GM10248 (cell line): ENCODE measurements around the gene GHRHR.

ENCODE experiments used
- CTCF ChIA-PET: fragments of 300-600 bp; sonication (Branson Sonifier 250); formaldehyde crosslinking; extraction: SDS; loops from one replicate; lab custom pipeline; 2021; ENCODE audit warnings: antibody characterized with exemption; lab: Yijun Ruan, JAX
- POLR2A ChIA-PET: fragments of 350-650 bp; sonication (Branson Sonifier 250); formaldehyde crosslinking; extraction: SDS; loops from one replicate; lab custom pipeline; 2020; ENCODE audit warnings: antibody characterized with exemption; lab: Yijun Ruan, JAX
- DNase-seq: peaks from one replicate; pipeline ENCODE4 v3.0.0; 2012; ENCODE audit errors: extremely low spot score
- CTCF ChIP-seq: IDR thresholded peaks from 2 replicates; pipeline ENCODE4 v1.5.1; 2012; ENCODE audit warnings: mild to moderate bottlenecking, low read depth; ENCODE audit errors: extremely low read depth, missing control alignments, control extremely low read depth

Gene GHRHR

GRCh38 chr7:30984359-30985107, 20.8 kb downstream of the GHRHR start:
- POLR2A ChIA-PET = no interaction called here
- no peak for TF ChIP-seq CTCF
- CTCF ChIA-PET = interaction anchor here (0.8 to 7.7 kb wide), 20 partner anchors 9 to 797 kb away, joined by 3 to 219 read pairs (median 10); no protein-coding TSS in a partner anchor
- no peak for DNase-seq

GRCh38 chr7:30985756-30986155, 22.0 kb downstream of the GHRHR start:
- ChIA-PET POLR2A (interaction anchor here (0.6 kb wide), 1 partner anchor 57 kb away, joined by 3 read pairs; no protein-coding TSS in a partner anchor), CTCF (interaction anchor here (0.9 to 7.7 kb wide), 11 partner anchors 7 to 186 kb away, joined by 3 to 219 read pairs (median 11); no protein-coding TSS in a partner anchor)
- TF ChIP-seq CTCF = no peak
- no peak for DNase-seq

- no peak for TF ChIP-seq CTCF
Measured at GRCh38 chr7:30986331-30986730, 22.6 kb downstream of the GHRHR start.

GRCh38 chr7:30986738-30987137, 23.0 kb downstream of the GHRHR start:
- CTCF ChIA-PET = interaction anchor here (0.9 to 7.7 kb wide), 5 partner anchors 8 to 148 kb away, joined by 3 to 219 read pairs (median 11); no protein-coding TSS in a partner anchor
- POLR2A ChIA-PET = no interaction called here
- no peak for TF ChIP-seq CTCF
- DNase-seq = no peak

More at GRCh38 chr7:30986331-30986730, 22.6 kb downstream of the GHRHR start:
- DNase-seq = no peak
- ChIA-PET CTCF (interaction anchor here (0.9 to 7.7 kb wide), 8 partner anchors 7 to 185 kb away, joined by 3 to 219 read pairs (median 17); no protein-coding TSS in a partner anchor), POLR2A (interaction anchor here (0.6 kb wide), 1 partner anchor 57 kb away, joined by 3 read pairs; no protein-coding TSS in a partner anchor)

- DNase-seq = no peak
- POLR2A ChIA-PET = no interaction called here
- TF ChIP-seq CTCF = no peak
- CTCF ChIA-PET = interaction anchor here (7.7 kb wide), 1 partner anchor 133 kb away, joined by 219 read pairs; no protein-coding TSS in a partner anchor
Measured at GRCh38 chr7:30987178-30987577, 23.4 kb downstream of the GHRHR start.

GRCh38 chr7:30987936-30988335, 24.2 kb downstream of the GHRHR start:
- ChIA-PET CTCF (interaction anchor here (5.0 kb wide), 1 partner anchor 134 kb away, joined by 38 read pairs; no protein-coding TSS in a partner anchor), POLR2A (no interaction called here)
- no peak for TF ChIP-seq CTCF
- DNase-seq = no peak
